Fibroblast of skin of abdomen (primary cell): ENCODE results near the gene HOMER3.

Experiments used
- DNase-seq: peaks from one replicate; pipeline ENCODE4 v3.0.0-alpha.2; 2013

HOMER3 gene

GRCh38 chr19:18900700-18901481, 40.1 kb downstream of the HOMER3 start:
- no peak for DNase-seq

GRCh38 chr19:18899624-18900560, 41.1 kb downstream of the HOMER3 start:
- DNase-seq: no peak

- DNase-seq: no peak
Measured at GRCh38 chr19:18898607-18899408, 42.2 kb downstream of the HOMER3 start.

GRCh38 chr19:18898081-18898606, 42.9 kb downstream of the HOMER3 start:
- DNase-seq: no peak

DNA sequence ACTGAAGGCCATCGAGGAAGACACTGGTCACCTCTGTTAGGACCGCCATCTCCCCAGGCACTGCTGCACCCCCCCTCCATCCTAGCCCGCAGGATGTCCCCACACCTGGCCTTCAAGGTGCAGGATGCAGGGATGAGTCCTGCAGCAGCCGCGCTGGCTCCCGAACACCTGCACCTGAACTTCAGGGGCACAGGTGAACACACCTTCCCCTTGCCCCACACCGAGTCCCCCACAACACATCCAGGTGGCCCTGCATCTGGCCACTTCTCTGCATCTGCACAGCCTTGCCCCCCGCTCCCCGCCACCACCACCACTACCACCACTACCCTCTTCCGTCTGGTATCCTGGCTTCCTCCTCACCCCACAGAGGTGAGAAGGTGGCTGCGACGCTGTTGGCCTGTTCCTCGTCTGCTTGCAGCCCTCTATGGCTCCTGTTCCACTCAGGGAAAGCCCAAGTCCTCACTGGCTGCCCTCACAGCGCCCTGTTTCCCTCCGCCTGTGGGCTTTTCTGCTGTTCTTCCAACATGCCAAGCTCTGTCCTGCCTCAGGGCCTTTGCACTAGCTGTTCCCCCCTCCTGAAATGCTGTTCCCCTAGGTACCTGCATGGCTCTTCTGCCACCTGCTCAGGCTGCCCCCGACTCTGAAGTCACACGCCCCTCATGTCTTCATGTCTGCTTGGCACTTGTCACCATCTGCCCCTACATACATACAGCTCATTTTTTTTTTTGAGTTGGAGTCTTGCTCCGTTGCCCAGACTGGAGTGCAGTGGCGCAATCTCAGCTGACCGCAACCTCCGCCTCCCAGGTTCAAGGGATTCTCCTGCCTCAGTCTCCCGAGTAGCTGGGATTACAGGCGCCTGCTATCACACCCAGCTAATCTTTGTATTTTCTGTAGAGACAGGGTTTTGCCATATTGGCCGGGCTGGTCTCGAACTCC, 43.7 kb downstream of the HOMER3 start:
- no peak for DNase-seq

DNA sequence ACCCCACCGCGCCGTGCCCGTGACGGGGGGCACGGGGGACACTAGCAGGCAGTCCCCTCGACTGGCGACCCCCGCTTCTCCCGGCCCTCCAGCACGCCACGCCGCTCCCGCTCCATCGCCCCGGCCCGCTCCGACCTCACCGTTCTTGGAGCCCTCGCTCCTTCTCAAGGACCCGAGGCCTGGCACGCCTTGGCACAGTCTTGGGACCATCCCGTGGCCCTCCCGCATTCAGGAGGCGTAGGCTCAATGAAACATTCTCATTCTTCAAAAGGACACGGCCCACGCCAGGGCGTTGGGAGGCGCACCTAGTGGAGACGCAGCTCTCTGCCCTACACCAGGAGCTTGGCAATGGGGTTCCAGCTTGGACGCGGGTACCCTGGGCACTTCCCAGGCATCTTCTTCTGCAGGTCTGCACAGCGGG, 44.6 kb downstream of the HOMER3 start:
- no peak for DNase-seq

DNA sequence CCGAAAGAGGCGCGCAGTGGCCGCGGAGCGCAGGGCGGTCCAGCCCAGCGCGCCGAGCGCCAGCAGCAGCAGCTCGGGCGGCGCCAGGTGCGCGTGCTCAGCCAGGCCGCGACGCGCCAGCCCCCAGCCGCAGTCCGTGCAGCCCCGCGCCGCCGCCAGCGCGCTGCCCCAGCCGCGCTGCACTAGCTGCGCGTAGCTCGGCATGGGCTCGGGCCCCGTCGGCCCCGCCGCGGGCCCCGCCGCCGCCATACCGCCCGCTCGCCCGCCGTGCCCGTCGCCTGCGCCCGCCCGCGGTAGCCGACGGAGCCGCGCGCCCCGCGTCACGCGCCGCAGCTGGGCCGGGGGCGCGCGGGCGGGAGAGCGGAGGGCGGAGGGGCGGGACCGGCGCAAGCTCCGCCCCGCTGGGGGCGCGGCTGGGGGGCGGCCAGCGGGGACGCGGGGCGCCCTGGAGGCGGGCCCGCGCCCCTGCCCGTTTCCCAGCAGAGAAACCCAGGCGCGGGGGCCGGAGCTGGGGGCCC, 45.1 kb downstream of the HOMER3 start, which contains the start of gene CERS1:
TSS of gene CERS1 (minus strand) at position 335 of the 518 bp plus-strand sequence. CDS start at position 249, 86 bp downstream.
- DNase-seq: no peak

DNA sequence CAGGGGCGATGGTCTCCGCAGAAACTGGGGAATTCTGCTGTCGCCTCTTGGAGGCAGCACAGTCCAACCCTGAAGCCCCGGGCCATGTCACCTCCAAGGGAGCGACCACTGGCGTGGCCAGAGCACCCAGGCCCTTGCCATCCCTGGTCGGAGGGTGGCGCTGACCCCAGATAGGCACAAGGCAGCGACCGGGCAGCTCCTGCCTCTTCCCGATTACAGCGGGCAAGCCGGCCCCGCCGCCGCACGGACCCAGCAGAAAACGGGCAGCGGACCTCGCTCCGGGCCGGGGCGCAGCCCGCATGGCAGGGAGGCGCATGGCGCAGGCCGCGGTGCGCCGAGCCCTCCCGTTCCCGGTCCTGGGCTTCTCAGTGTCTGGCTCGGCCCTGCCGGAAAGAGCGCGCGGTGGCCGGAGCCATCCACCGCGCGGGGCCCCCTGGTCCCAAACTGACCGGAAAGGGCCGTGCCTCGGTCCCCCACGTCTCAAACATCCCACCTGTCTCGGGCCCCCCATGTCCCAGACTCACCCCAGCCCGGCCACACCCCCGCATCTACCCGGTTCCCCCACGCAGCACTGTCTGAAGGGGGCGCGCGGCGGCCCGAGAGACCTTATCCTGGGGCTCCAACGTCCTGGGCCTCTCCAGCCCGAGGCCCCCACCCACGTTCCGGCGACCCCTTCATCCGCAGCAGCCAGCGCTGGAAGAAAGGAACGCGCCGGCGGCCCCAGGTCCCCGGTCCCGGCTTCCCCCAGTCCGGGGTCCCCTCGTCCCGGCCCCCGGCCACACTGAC, 45.8 kb downstream of the HOMER3 start:
- no peak for DNase-seq

DNA sequence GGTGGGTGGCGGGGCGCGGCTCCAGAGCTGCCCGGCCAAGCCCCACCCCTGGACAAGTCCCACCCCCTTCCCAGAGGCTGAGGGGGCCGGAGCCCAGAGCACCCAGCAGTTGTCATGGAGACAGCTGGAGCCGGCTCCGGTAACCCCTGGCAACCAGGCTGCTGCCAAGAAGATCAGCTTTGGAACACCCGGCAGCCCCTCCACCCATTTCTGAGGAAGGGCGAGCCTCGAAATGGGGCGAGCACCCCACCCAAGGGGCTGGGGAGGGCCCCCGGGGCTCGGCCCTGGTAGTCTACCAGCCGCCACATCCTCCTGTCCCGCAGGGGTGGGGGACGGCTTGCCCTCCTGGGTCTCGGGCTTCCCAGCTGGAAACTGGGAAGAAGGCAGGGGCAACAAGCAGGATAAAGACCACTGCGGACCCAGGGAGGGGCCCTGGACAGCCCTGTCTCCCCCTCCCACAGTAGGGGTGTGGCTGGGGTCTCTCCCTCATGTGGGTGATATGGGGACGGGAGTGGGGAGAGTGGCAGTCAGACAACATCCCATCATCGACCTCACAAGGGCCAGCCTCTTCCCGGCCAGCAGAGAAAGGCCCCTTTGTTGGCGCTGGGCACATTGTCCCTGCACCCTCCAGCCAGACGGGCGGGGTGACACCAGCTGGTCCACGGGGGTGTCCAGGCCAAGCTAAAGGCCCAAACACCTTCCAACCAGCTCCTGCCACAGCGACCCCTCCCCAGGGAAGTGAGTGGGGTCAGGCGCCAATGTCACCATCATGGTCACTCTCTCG, 46.6 kb downstream of the HOMER3 start:
- peak; percentile 25 for DNase-seq

- DNase-seq: no peak
Measured at GRCh38 chr19:18893587-18894253, 47.3 kb downstream of the HOMER3 start.

- DNase-seq: no peak
Measured at GRCh38 chr19:18889949-18890745, 50.9 kb downstream of the HOMER3 start.

DNA sequence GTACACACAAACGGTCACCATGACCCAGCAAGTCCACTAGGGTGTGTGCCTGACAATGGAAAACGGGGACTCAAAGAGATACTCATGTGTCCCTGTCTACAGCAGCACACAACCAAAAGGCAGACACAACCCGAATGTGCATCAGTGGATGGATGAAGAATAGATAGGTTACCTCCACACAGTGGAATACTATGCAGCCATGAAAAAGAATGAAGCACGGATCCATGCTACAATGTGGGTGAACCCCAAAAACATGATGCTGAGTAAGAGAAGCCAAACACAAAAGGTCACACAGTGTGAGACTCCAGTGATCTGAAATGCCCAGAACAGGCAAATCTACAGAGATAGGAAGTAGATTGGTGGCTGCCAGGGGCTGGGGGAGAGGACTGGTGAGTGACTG, 54.0 kb downstream of the HOMER3 start:
- DNase-seq: no peak

DNA sequence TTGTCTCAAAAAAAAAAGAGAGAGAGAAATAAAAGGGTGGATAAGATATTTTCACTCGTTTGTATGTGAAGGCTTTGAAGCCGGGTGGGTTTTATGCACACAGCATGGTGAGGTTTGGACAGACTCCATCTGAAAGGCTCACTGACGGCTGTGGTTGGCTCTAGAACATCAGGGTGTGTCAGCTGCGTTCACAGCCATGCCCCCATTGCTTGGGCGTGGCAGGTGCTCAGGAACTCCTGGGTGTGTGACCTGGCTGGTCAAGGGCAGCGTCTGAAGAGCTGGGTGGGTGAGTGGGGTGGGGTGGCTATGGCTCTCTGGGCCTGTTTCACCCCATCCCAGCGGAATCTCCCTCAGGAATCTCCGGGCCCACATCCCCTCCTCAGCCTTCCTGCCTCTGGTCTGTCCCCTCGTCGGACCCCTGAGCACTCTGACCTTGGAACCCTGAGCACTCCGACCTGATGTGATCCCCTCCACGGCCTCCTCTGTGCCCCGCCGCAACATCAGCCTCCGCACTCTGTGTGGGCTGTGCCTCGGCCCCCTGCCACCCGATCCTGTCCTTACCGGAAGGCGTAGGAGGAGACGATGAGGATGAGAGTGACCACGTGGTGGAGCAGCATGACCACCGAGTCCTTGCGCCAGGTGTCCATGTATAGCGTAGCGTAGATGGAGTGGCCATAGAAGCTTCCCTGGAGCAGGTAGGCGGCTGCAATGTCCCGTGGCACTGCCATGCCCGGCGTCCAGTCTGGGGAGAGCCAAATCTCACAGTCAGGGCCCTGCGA, 57.3 kb downstream of the HOMER3 start:
- DNase-seq: no peak

DNA sequence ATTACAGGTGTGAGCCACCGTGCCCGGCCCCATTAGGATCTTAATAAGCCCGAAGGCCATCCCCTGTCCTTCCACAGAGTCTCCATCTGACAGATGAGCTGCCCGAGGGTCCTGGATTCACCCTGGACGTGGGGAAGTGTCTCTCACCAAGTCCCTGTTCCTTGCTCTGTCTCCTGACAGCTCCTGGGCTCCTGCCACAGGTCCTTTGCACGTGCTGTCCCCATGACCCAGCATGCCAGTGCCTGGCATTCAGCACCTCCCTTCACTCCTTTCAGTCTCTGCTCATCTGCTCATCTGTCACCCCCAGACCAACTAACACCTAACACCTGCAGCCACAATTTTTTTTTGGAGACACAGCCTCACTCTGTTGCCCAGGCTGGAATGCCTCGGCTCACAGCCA, 59.5 kb downstream of the HOMER3 start:
- no peak for DNase-seq

GRCh38 chr19:18879579-18880373, 61.2 kb downstream of the HOMER3 start:
- no peak for DNase-seq
